GM12878 (cell line): Measurements from ENCODE around the gene CCDC43. TPM values are rescaled to one million over a fixed set of nuclear protein-coding genes. Genes with fewer than 3 reads are reported as not detected.

ENCODE experiments used
- ATAC-seq: fragments of 200-7000 bp; cut with Tn5 transposase; 3 replicates; pipeline ENCODE4 v1.9.1; 2020; ENCODE audit warnings: mild to moderate bottlenecking, moderate library complexity
- Bru-seq: library from RNA; stranded (reverse); fragments of 400-500 nt; gene quantifications from one replicate; lab custom pipeline; 2021; lab: Mats Ljungman, UMichigan
- BruChase-seq, 2 experiments: library from RNA; stranded (reverse); fragments of 400-500 nt; gene quantifications; one replicate each; lab custom pipeline; 2021; lab: Mats Ljungman, UMichigan
- BruUV-seq: library from RNA; stranded (reverse); fragments of 400-500 nt; replicated peaks from 2 replicates; lab custom pipeline; 2021; lab: Mats Ljungman, UMichigan
- CTCF ChIA-PET: fragments of 300-600 bp; sonication (Branson Sonifier 250); formaldehyde crosslinking; extraction: SDS; loops from one replicate; lab custom pipeline; 2021; ENCODE audit warnings: inconsistent platforms; lab: Yijun Ruan, JAX
- POLR2A ChIA-PET: fragments of 350-600 bp; formaldehyde crosslinking; extraction: SDS; loops from one replicate; lab custom pipeline; 2021; ENCODE audit warnings: inconsistent platforms; lab: Charles Lee
- RAD21 ChIA-PET: fragments of 300-600 bp; sonication (Branson Sonifier 250); formaldehyde crosslinking; loops from one replicate; lab custom pipeline; 2023; ENCODE audit warnings: antibody characterized with exemption; ENCODE audit not compliant: unreplicated experiment; lab: Charles Lee
- SMC1A ChIA-PET: fragments of 300-600 bp; sonication (Branson Sonifier 250); formaldehyde crosslinking; loops from one replicate; lab custom pipeline; 2023; ENCODE audit not compliant: unreplicated experiment, uncharacterized antibody; lab: Charles Lee
- DNase-seq: peaks from one replicate; pipeline ENCODE4 v3.0.0-alpha.2; 2011; ENCODE audit warnings: low read depth, low spot score
- FAIRE-seq: peaks from 3 replicates; lab custom pipeline; 2011; peaks lifted over from hg19 to GRCh38; lab: Jason Lieb, UNC
- H2AFZ ChIP-seq: 2 replicates; pipeline ENCODE4 v1.6.0; 2011; ENCODE audit warnings: low read depth, low read length, control low read depth; ENCODE audit not compliant: control insufficient read depth
- H3K27ac ChIP-seq: 2 replicates; pipeline ENCODE4 v1.5.1; 2011; ENCODE audit warnings: control low read depth; ENCODE audit not compliant: control insufficient read depth, insufficient read depth
- H3K27me3 ChIP-seq, 2 experiments: replicated peaks in 1 of 2; 2 replicates each; pipeline versions ENCODE4 v1.6.0 to v1.6.1; 2011; ENCODE audit warnings: low read length in 1 of 2; ENCODE audit not compliant: control insufficient read depth in 2 of 2, insufficient read depth in 2 of 2
- H3K36me3 ChIP-seq, 2 experiments: 2 replicates each; pipeline ENCODE4 v1.5.1; 2011; ENCODE audit warnings: low read length in 1 of 2; ENCODE audit not compliant: control insufficient read depth in 2 of 2, insufficient read depth in 2 of 2
- H3K4me1 ChIP-seq: 2 replicates; pipeline ENCODE4 v1.6.1; 2011; ENCODE audit warnings: mild to moderate bottlenecking, low read length, moderate library complexity, mixed read lengths; ENCODE audit not compliant: control insufficient read depth, insufficient read depth
- H3K4me2 ChIP-seq: 2 replicates; pipeline ENCODE4 v1.6.0; 2011; ENCODE audit warnings: control low read depth; ENCODE audit not compliant: control insufficient read depth, insufficient read depth
- H3K4me3 ChIP-seq: fragments of 200-600 bp; sonication (generic); 2 replicates; pipeline ENCODE4 v1.5.1; 2016
- H3K79me2 ChIP-seq: 2 replicates; pipeline ENCODE4 v1.6.0; 2011; ENCODE audit warnings: low read length; ENCODE audit not compliant: control insufficient read depth, insufficient read depth
- H3K9ac ChIP-seq: 2 replicates; pipeline ENCODE4 v1.8.0; 2011; ENCODE audit warnings: low read length, control low read depth, mixed read lengths; ENCODE audit not compliant: control insufficient read depth, insufficient read depth
- H3K9me3 ChIP-seq: replicated peaks from 3 replicates; pipeline ENCODE4 v1.5.1; 2011; ENCODE audit warnings: mild to moderate bottlenecking, low read length; ENCODE audit not compliant: control insufficient read depth, insufficient read depth
- H4K20me1 ChIP-seq: 2 replicates; pipeline ENCODE4 v1.6.0; 2011; ENCODE audit not compliant: control insufficient read depth, insufficient read depth
- CHD2 ChIP-seq: IDR thresholded peaks from 2 replicates; pipeline ENCODE4 v1.6.1; 2011; ENCODE audit warnings: low read depth, low read length, improper control_type of control experiment, borderline replicate concordance
- HCFC1 ChIP-seq: fragments of 150-350 bp; IDR thresholded peaks from 2 replicates; pipeline ENCODE4 v1.6.1; 2014; ENCODE audit warnings: low read length
- IKZF1 ChIP-seq: fragments of 450-650 bp; conservative IDR thresholded peaks from 2 replicates; pipeline ENCODE4 v1.6.1; 2017; ENCODE audit warnings: antibody characterized with exemption, mild to moderate bottlenecking
- IRF4 ChIP-seq: IDR thresholded peaks from 2 replicates; pipeline ENCODE4 v1.6.1; 2011; ENCODE audit warnings: low read depth, low read length
- IRF5 ChIP-seq: fragments of 450-650 bp; IDR thresholded peaks from 2 replicates; pipeline ENCODE4 v1.6.1; 2017; ENCODE audit warnings: borderline replicate concordance
- JUNB ChIP-seq: IDR thresholded peaks from 2 replicates; pipeline ENCODE4 v1.6.1; 2016; ENCODE audit warnings: antibody characterized with exemption, mild to moderate bottlenecking
- LARP7 ChIP-seq: fragments of 450-650 bp; IDR thresholded peaks from 2 replicates; pipeline ENCODE4 v1.6.1; 2017; ENCODE audit warnings: mild to moderate bottlenecking
- NFIC ChIP-seq: IDR thresholded peaks from 2 replicates; pipeline ENCODE4 v1.6.1; 2012; ENCODE audit warnings: low read depth, mild to moderate bottlenecking, inconsistent platforms, low read length, moderate library complexity
- SIX5 ChIP-seq: IDR thresholded peaks from 2 replicates; pipeline ENCODE4 v1.6.1; 2011; ENCODE audit warnings: mild to moderate bottlenecking, low read depth, low read length, moderate library complexity; ENCODE audit not compliant: severe bottlenecking
- SKIL ChIP-seq: fragments of 450-650 bp; IDR thresholded peaks from 2 replicates; pipeline ENCODE4 v1.6.1; 2017; ENCODE audit warnings: mild to moderate bottlenecking, low read depth, inconsistent platforms; ENCODE audit not compliant: poor library complexity, severe bottlenecking
- TCF7 ChIP-seq: IDR thresholded peaks from 2 replicates; pipeline ENCODE4 v1.6.1; 2014; ENCODE audit warnings: antibody characterized with exemption, borderline replicate concordance
- YBX1 ChIP-seq: fragments of 450-650 bp; IDR thresholded peaks from 2 replicates; pipeline ENCODE4 v1.6.1; 2016; ENCODE audit warnings: antibody characterized with exemption
- ZNF217 ChIP-seq: fragments of 450-650 bp; IDR thresholded peaks from 2 replicates; pipeline ENCODE4 v1.6.1; 2017; ENCODE audit warnings: antibody characterized with exemption, mild to moderate bottlenecking
- WGBS: methylation state at CpG from one replicate; pipeline ENCODE4 v1.1.6; 2016; ENCODE audit warnings: low lambda C conversion rate; ENCODE audit not compliant: insufficient replicate concordance, insufficient coverage; ENCODE audit errors: missing lambda C conversion rate; 5-methylcytosine and 5-hydroxymethylcytosine counted together
- in situ Hi-C: fragments of 300-500 bp; cut with MboI; formaldehyde crosslinking; loops from 9 replicates; pipeline ENCODE4 v1.14.3; 2018; ENCODE audit warnings: mixed read lengths
- intact Hi-C: fragments of 100-400 bp; cut with micrococcal nuclease; formaldehyde crosslinking; loops from one replicate; pipeline ENCODE4 v1.14.2; 2022; ENCODE audit not compliant: unreplicated experiment
- long read RNA-seq, 2 experiments: library from polyadenylated mRNA; unstranded; transcript quantifications; one replicate each; pipeline ENCODE4 v2.0.0, GENCODE V29; 2019 to 2020
- polyA minus RNA-seq, 3 experiments: library from RNA; depleted of rRNA, polyadenylated mRNA; stranded (reverse); fragments of >200 nt; gene quantifications; 2 replicates each; pipeline ENCODE4 v1.2.3, GENCODE V29; 2011
- polyA plus RNA-seq, 11 experiments: library from polyadenylated mRNA; depleted of rRNA in 4 of 11; unstranded in 6 of 11; stranded (reverse) in 5 of 11; fragments of >200 nt; fragmentation: Nextera tagmentation in 4 of 11; fragmentation: Illumina TruSeq in 1 of 11; extraction: Ambion mirVana in 4 of 11; extraction: Trizol in 1 of 11; gene quantifications; 1 replicate in 1 of 11; 2 replicates in 10 of 11; pipeline versions ENCODE4 v1.2.1 to v1.2.3, GENCODE V29; 2011 to 2016; ENCODE audit warnings: inconsistent platforms in 2 of 11, missing spikeins in 2 of 11, low read depth in 1 of 11
- total RNA-seq, 4 experiments: library from RNA; depleted of rRNA in 3 of 4; stranded (reverse); fragments of >200 nt in 3 of 4; fragmentation: Illumina TruSeq in 1 of 4; extraction: Trizol in 1 of 4; gene quantifications; 2 replicates each; pipeline versions ENCODE4 v1.2.1 to v1.2.3, GENCODE V29; 2013 to 2021

CCDC43 gene
- 18.9 and 21.6 TPM in 2 replicates for total RNA-seq (2013; cell fraction: nucleolus; rRNA removed)
- total RNA-seq (2014; rRNA removed) (22.4 and 31.7 TPM in 2 replicates), total RNA-seq (2014; rRNA removed; fragmentation: Illumina TruSeq; extraction: Trizol) (41.0 and 42.3 TPM in 2 replicates), total RNA-seq (2021) (22.6 and 25.7 TPM in 2 replicates), polyA plus RNA-seq (2011; rRNA removed) (17.6 and 28.9 TPM in 2 replicates), polyA plus RNA-seq (2014; fragmentation: Illumina TruSeq; extraction: Trizol) (34.0 and 42.6 TPM in 2 replicates), polyA plus RNA-seq (2014; fragmentation: Nextera tagmentation; extraction: Ambion mirVana) (10 to 100 TPM; 10.8 to 15.7 TPM), polyA plus RNA-seq (2014; rRNA removed) (19.6 and 21.0 TPM in 2 replicates), polyA plus RNA-seq (2016; fragmentation: Nextera tagmentation; extraction: Ambion mirVana) (10 to 100 TPM; 37.1 to 38.6 TPM), polyA minus RNA-seq (2011; rRNA and poly(A)+ RNA removed) (12.9 and 16.6 TPM in 2 replicates), Bru-seq, nascent RNA (percentile 83 among the genes with signal in this experiment), BruChase-seq, experiment 1, labeled RNA remaining after a 6-hour chase (percentile 81 among the genes with signal in this experiment), BruChase-seq, experiment 2, labeled RNA remaining after a 2-hour chase (percentile 88 among the genes with signal in this experiment)
- 12.2 TPM for polyA plus RNA-seq (2011; ENCODE audit: low read depth)
- 6.7 and 7.5 TPM in 2 replicates for polyA plus RNA-seq (2011; cell fraction: cytosol; rRNA removed)
- 6.2 and 6.5 TPM in 2 replicates for polyA plus RNA-seq (2011; cell fraction: nucleus; rRNA removed)
- 15.2 and 17.5 TPM in 2 replicates for polyA plus RNA-seq (2012)
- 6.7 and 7.2 TPM in 2 replicates for polyA minus RNA-seq (2011; cell fraction: cytosol; rRNA and poly(A)+ RNA removed)
- 3.1 and 6.3 TPM in 2 replicates for polyA minus RNA-seq (2011; cell fraction: nucleus; rRNA and poly(A)+ RNA removed)
- long read RNA-seq, experiment 1, transcript CCDC43-201 (5 exons, 2,082 nt) = major isoform, 23 of 29 reads
- long read RNA-seq, experiment 1, partial matches to known transcripts = 1 of 29 reads
- long read RNA-seq, experiment 1, other reads (novel, unspliced or antisense) = 2 of 29 reads
- long read RNA-seq, experiment 2, transcript CCDC43-201 (5 exons, 2,082 nt) = major isoform, 101 of 129 reads
- long read RNA-seq, experiment 2, transcript CCDC43-202 (4 exons, 2,058 nt) = minor isoform, 16 of 129 reads
- long read RNA-seq, experiment 2, partial matches to known transcripts = 2 of 129 reads
- long read RNA-seq, experiment 2, other reads (novel, unspliced or antisense) = 7 of 129 reads

GRCh38 chr17:44689477-44690217 lies at the start of gene CCDC43:
CCDC43 (minus strand) TSS chr17:44689776; CDS start chr17:44689753, 23 bp downstream.
- H3K27me3 ChIP-seq = no peaks in the 10 kb centered on the region
- RAD21 ChIA-PET = no interaction called here
- H2AFZ ChIP-seq = peak within 1 kb of the TSS; percentile 96
- CTCF ChIA-PET = interaction anchor here (0.5 to 2.5 kb wide), 11 partner anchors 8 to 566 kb away, joined by 3 to 28 read pairs (median 3); partner anchors contain the start of genes DBF4B and HDAC5
- peak within 1 kb of the TSS; percentile 69 for H3K27ac ChIP-seq
- FAIRE-seq = peak; percentile 94
- under 1% methylated on average over 51 of the region's 51 CpGs for WGBS
- peak within 1 kb of the TSS; percentile 96 for H3K4me3 ChIP-seq
- no peaks in the 10 kb centered on the region for H4K20me1 ChIP-seq
- peak; percentile 75 for DNase-seq
- H3K9ac ChIP-seq = peak within 1 kb of the TSS; percentile 89
- H3K36me3 ChIP-seq = no peaks in the 10 kb centered on the region
- H3K79me2 ChIP-seq = peaks cover 18% of the 10 kb centered on the region
- POLR2A ChIA-PET = interaction anchor here (0.6 to 2.6 kb wide), 3 partner anchors 18 to 209 kb away, joined by 3 to 10 read pairs (median 3); partner anchors contain the start of genes DBF4B and EFTUD2
- peak; percentile 97 for ATAC-seq
- H3K4me2 ChIP-seq = peak within 1 kb of the TSS; percentile 87
- no peaks in the 10 kb centered on the region for H3K9me3 ChIP-seq
- intact Hi-C loops = no loop called here
- peaks cover 3% of the 10 kb centered on the region; the same call in 1 of the 2 replicates for H3K4me1 ChIP-seq
- in situ Hi-C loops = no loop called here
- BruUV-seq = TSS peak; percentile 98
- SMC1A ChIA-PET = interaction anchor here (0.9 kb wide), 1 partner anchor 19 kb away, joined by 3 read pairs; the partner anchor contains the start of gene DBF4B
- TF ChIP-seq SKIL (no peak), HCFC1 (peak; percentile 71), JUNB (no peak), YBX1 (no peak), SIX5 (peak; percentile 30), IRF4 (no peak), LARP7 (no peak), TCF7 (no peak), ZNF217 (no peak), IRF5 (no peak; the same call in 1 of the 2 replicates), CHD2 (peak; percentile 66; the same call in 1 of the 2 replicates), IKZF1 (peak; percentile 50), NFIC (no peak)
